HEK293T (cell line): ENCODE data around the gene HSBP1.

ENCODE experiments used
- CTCF ChIA-PET: fragments of 350-600 bp; formaldehyde crosslinking; extraction: SDS; loops from one replicate; lab custom pipeline; 2021; ENCODE audit warnings: antibody characterized with exemption, inconsistent platforms; lab: Yijun Ruan, JAX
- POLR2A ChIA-PET: fragments of 350-600 bp; formaldehyde crosslinking; extraction: SDS; loops from one replicate; lab custom pipeline; 2020; ENCODE audit warnings: antibody characterized with exemption, inconsistent platforms; lab: Yijun Ruan, JAX
- DNase-seq: peaks from one replicate; pipeline ENCODE4 v3.0.0; 2012; ENCODE audit warnings: mixed read lengths; ENCODE audit errors: extremely low spot score
- ARNT ChIP-seq: fragments of 450-650 bp; IDR thresholded peaks from 2 replicates; pipeline ENCODE4 v1.6.1; 2017; ENCODE audit warnings: mild to moderate bottlenecking
- BHLHE40 ChIP-seq: fragments of 450-650 bp; IDR thresholded peaks from 2 replicates; pipeline ENCODE4 v1.6.1; 2016; ENCODE audit warnings: mild to moderate bottlenecking, moderate library complexity, borderline replicate concordance
- CTBP1 ChIP-seq: fragments of 450-650 bp; IDR thresholded peaks from 2 replicates; pipeline ENCODE4 v1.6.1; 2016; ENCODE audit warnings: borderline replicate concordance
- ELF4 ChIP-seq: fragments of 450-650 bp; IDR thresholded peaks from 2 replicates; pipeline ENCODE4 v1.6.1; 2017; ENCODE audit warnings: antibody characterized with exemption
- FOXA1 ChIP-seq: fragments of 450-650 bp; IDR thresholded peaks from 2 replicates; pipeline ENCODE4 v1.6.1; 2016; ENCODE audit warnings: mild to moderate bottlenecking
- FOXK2 ChIP-seq: fragments of 450-650 bp; IDR thresholded peaks from 2 replicates; pipeline ENCODE4 v1.6.1; 2016; ENCODE audit warnings: mild to moderate bottlenecking
- FOXM1 ChIP-seq: fragments of 450-650 bp; IDR thresholded peaks from 2 replicates; pipeline ENCODE4 v1.6.1; 2017; ENCODE audit warnings: mild to moderate bottlenecking, borderline replicate concordance
- HDGF ChIP-seq: fragments of 450-650 bp; IDR thresholded peaks from 2 replicates; pipeline ENCODE4 v1.6.1; 2017; ENCODE audit warnings: antibody characterized with exemption, borderline replicate concordance
- L3MBTL2 ChIP-seq: fragments of 450-650 bp; conservative IDR thresholded peaks from 2 replicates; pipeline ENCODE4 v1.6.1; 2016; ENCODE audit warnings: mild to moderate bottlenecking
- LEF1 ChIP-seq: fragments of 450-650 bp; IDR thresholded peaks from 2 replicates; pipeline ENCODE4 v1.6.1; 2017; ENCODE audit warnings: mild to moderate bottlenecking, borderline replicate concordance
- NFRKB ChIP-seq: fragments of 450-650 bp; IDR thresholded peaks from 2 replicates; pipeline ENCODE4 v1.6.1; 2016; ENCODE audit warnings: mild to moderate bottlenecking, moderate library complexity
- PKNOX1 ChIP-seq: fragments of 450-650 bp; IDR thresholded peaks from 2 replicates; pipeline ENCODE4 v1.6.1; 2016
- SP1 ChIP-seq: fragments of 450-650 bp; IDR thresholded peaks from 2 replicates; pipeline ENCODE4 v1.6.1; 2017
- SUZ12 ChIP-seq: fragments of 450-650 bp; IDR thresholded peaks from 2 replicates; pipeline ENCODE4 v1.6.1; 2016; ENCODE audit warnings: mild to moderate bottlenecking
- TARDBP ChIP-seq: fragments of 450-650 bp; IDR thresholded peaks from 2 replicates; pipeline ENCODE4 v1.6.1; 2016
- ZNF384 ChIP-seq: fragments of 450-650 bp; IDR thresholded peaks from 2 replicates; pipeline ENCODE4 v1.6.1; 2016

HSBP1 gene

GRCh38 chr16:83771306-83771942 lies 36.4 kb upstream of the HSBP1 start:
- ChIA-PET CTCF (no interaction called here), POLR2A (no interaction called here)
- no peak for TF ChIP-seq FOXK2
- DNase-seq, result no peak

- ChIA-PET CTCF (no interaction called here), POLR2A (no interaction called here)
- TF ChIP-seq SUZ12, result no peak
- no peak for TF ChIP-seq FOXK2
- no peak for TF ChIP-seq BHLHE40
- TF ChIP-seq ZNF384, result no peak
- TF ChIP-seq HDGF, result no peak
- TF ChIP-seq ARNT, result no peak
- no peak for TF ChIP-seq L3MBTL2
- TF ChIP-seq FOXM1, result no peak
- no peak for TF ChIP-seq PKNOX1
- no peak for TF ChIP-seq CTBP1
- no peak for TF ChIP-seq SP1
- no peak for TF ChIP-seq FOXA1
- TF ChIP-seq LEF1, result no peak
- TF ChIP-seq TARDBP, result no peak
- DNase-seq, result no peak
Measured at GRCh38 chr16:83772806-83773205, 35.0 kb upstream of the HSBP1 start.

- DNase-seq, result no peak
- CTCF ChIA-PET, result no interaction called here
Measured at GRCh38 chr16:83774066-83774465, 33.7 kb upstream of the HSBP1 start.

GRCh38 chr16:83776944-83777343 lies 30.8 kb upstream of the HSBP1 start:
- CTCF ChIA-PET, result no interaction called here
- POLR2A ChIA-PET, result no interaction called here
- TF ChIP-seq L3MBTL2 (no peak), PKNOX1 (no peak), ZNF384 (no peak), SP1 (no peak), ELF4 (no peak), SUZ12 (no peak), CTBP1 (no peak), NFRKB (no peak), HDGF (no peak), TARDBP (no peak), FOXK2 (no peak), LEF1 (no peak), ARNT (no peak), FOXA1 (no peak), BHLHE40 (no peak), FOXM1 (no peak)
- no peak for DNase-seq

More at GRCh38 chr16:83774066-83774465, 33.7 kb upstream of the HSBP1 start:
- POLR2A ChIA-PET, result no interaction called here
- TF ChIP-seq ELF4 (no peak), PKNOX1 (no peak), LEF1 (no peak), FOXM1 (no peak), L3MBTL2 (no peak), FOXK2 (no peak), ZNF384 (no peak), TARDBP (no peak), SUZ12 (no peak), BHLHE40 (no peak), HDGF (no peak), SP1 (no peak), ARNT (no peak), CTBP1 (no peak), FOXA1 (no peak), NFRKB (no peak)

- POLR2A ChIA-PET, result no interaction called here
- TF ChIP-seq FOXK2 (no peak), L3MBTL2 (no peak), HDGF (no peak), FOXA1 (no peak)
- DNase-seq, result no peak
- CTCF ChIA-PET, result no interaction called here
Measured at GRCh38 chr16:83779886-83780285, 27.9 kb upstream of the HSBP1 start.

- DNase-seq, result no peak
- CTCF ChIA-PET, result no interaction called here
- TF ChIP-seq TARDBP, result no peak
- TF ChIP-seq HDGF, result no peak
- no peak for TF ChIP-seq ZNF384
- TF ChIP-seq NFRKB, result no peak
- no peak for TF ChIP-seq SP1
- TF ChIP-seq SUZ12, result no peak
- TF ChIP-seq PKNOX1, result no peak
- no peak for TF ChIP-seq L3MBTL2
- TF ChIP-seq FOXA1, result no peak
- no peak for TF ChIP-seq FOXK2
- TF ChIP-seq CTBP1, result no peak
- TF ChIP-seq BHLHE40, result no peak
- POLR2A ChIA-PET, result no interaction called here
Measured at GRCh38 chr16:83785455-83785854, 22.3 kb upstream of the HSBP1 start.
